ENCODE data around the gene BRIP1.
"Not testable (repeated sequence)": the region's sequence is repeated elsewhere in the genome, so short reads cannot be mapped to it uniquely, and the experiment has no call there.

BRIP1 gene

GRCh38 chr17:61862105-61862574 lies 1.2 kb downstream of the BRIP1 start:
- no peak for DNase-seq

GRCh38 chr17:61860397-61860796 lies 2.9 kb downstream of the BRIP1 start:
- DNase-seq = not testable (repeated sequence)

- DNase-seq = no peak
These were observed 7.3 kb downstream of the BRIP1 start for GRCh38 chr17:61856035-61856434.

GRCh38 chr17:61852857-61853256 lies 10.5 kb downstream of the BRIP1 start:
- DNase-seq = no peak

- no peak for DNase-seq
These were observed 13.7 kb downstream of the BRIP1 start for GRCh38 chr17:61849674-61850073.

- no peak for DNase-seq
These were observed 14.4 kb downstream of the BRIP1 start for GRCh38 chr17:61848896-61849295.

GRCh38 chr17:61848247-61848646 lies 15.1 kb downstream of the BRIP1 start:
- no peak for DNase-seq

- DNase-seq = no peak
These were observed 15.7 kb downstream of the BRIP1 start for GRCh38 chr17:61847659-61848058.

GRCh38 chr17:61846761-61847375 lies 16.5 kb downstream of the BRIP1 start:
- DNase-seq = no peak

GRCh38 chr17:61846088-61846487 lies 17.2 kb downstream of the BRIP1 start:
- no peak for DNase-seq

GRCh38 chr17:61843435-61843834 lies 19.9 kb downstream of the BRIP1 start:
- DNase-seq = no peak

- no peak for DNase-seq
These were observed 20.4 kb downstream of the BRIP1 start for GRCh38 chr17:61842899-61843298.

- DNase-seq = no peak
These were observed 24.0 kb downstream of the BRIP1 start for GRCh38 chr17:61839300-61839786.

GRCh38 chr17:61837175-61838051 lies 25.9 kb downstream of the BRIP1 start:
- DNase-seq = peak; percentile 21

GRCh38 chr17:61836266-61837174 lies 26.8 kb downstream of the BRIP1 start:
- no peak for DNase-seq

- DNase-seq = no peak
These were observed 27.7 kb downstream of the BRIP1 start for GRCh38 chr17:61835606-61836005.

GRCh38 chr17:61834610-61835009 lies 28.7 kb downstream of the BRIP1 start:
- no peak for DNase-seq

GRCh38 chr17:61833536-61834193 lies 29.7 kb downstream of the BRIP1 start:
- DNase-seq = no peak

GRCh38 chr17:61832463-61832862 lies 30.9 kb downstream of the BRIP1 start:
- DNase-seq = no peak

- no peak for DNase-seq
These were observed 32.2 kb downstream of the BRIP1 start for GRCh38 chr17:61831099-61831498.

GRCh38 chr17:61828694-61829093 lies 34.6 kb downstream of the BRIP1 start:
- no peak for DNase-seq

- DNase-seq = no peak
These were observed 35.5 kb downstream of the BRIP1 start for GRCh38 chr17:61827649-61828395.
